ENCODE data around the gene TULP4. TPM values are rescaled to one million over a fixed set of nuclear protein-coding genes. Genes with fewer than 3 reads are reported as not detected.

Gene TULP4
- total RNA-seq, 1 experiment from 2014 or later, result 52.8 TPM

GRCh38 chr6:158415666-158416065 is 103.4 kb downstream of the TULP4 start (continued):
- no peak for TF ChIP-seq ATF6 (CRISPR knock-in tag; IDR thresholded peaks at IDR 0.05)

GRCh38 chr6:158416883-158417759 is 104.9 kb downstream of the TULP4 start:
- ATAC-seq (no peak; the same call in 1 of the 2 replicates), DNase-seq (ENCODE audit: low spot score) (no peak)
- TF ChIP-seq FOXP1 (CRISPR knock-in tag; IDR thresholded peaks at IDR 0.05; ENCODE audit: borderline replicate concordance) (no peak), ETV6 (CRISPR knock-in tag; IDR thresholded peaks at IDR 0.05) (no peak), IRF1 (CRISPR knock-in tag; IDR thresholded peaks at IDR 0.05) (no peak)
- H3K9me3 Mint-ChIP-seq, result peaks cover 13% of the 10 kb centered on the region; the same call in 1 of the 2 replicates
- CTCF ChIA-PET, result interaction anchor here (1.4 kb wide), 1 partner anchor 196 kb away, joined by 4 read pairs; no protein-coding TSS in a partner anchor
- H3K27me3 Mint-ChIP-seq (ENCODE audit: low read depth), result no peaks in the 10 kb centered on the region
- H3K36me3 Mint-ChIP-seq, result peaks cover 9% of the 10 kb centered on the region
- H3K27ac Mint-ChIP-seq, result peak overlapping the region; percentile 32; the same call in 1 of the 2 replicates
- H3K4me1 Mint-ChIP-seq, result peaks cover 11% of the 10 kb centered on the region
- POLR2A ChIA-PET, result no interaction called here
- no peak overlapping the region for H3K4me3 Mint-ChIP-seq

- ChIA-PET POLR2A (no interaction called here), CTCF (no interaction called here)
- Mint-ChIP-seq H3K27me3 (ENCODE audit: low read depth) (no peaks in the 10 kb centered on the region), H3K9me3 (peaks cover 16% of the 10 kb centered on the region), H3K36me3 (peaks cover 11% of the 10 kb centered on the region), H3K4me3 (no peak overlapping the region), H3K27ac (0 out of 2 replicates have a peak overlapping the region, but pooled peaks have one; percentile 6), H3K4me1 (peaks cover 11% of the 10 kb centered on the region)
- no peak for ATAC-seq
- DNase-seq (ENCODE audit: low spot score), result no peak
- TF ChIP-seq KAT7 (CRISPR knock-in tag; IDR thresholded peaks at IDR 0.05; ENCODE audit: borderline replicate concordance) (no peak), TEAD1 (CRISPR knock-in tag; IDR thresholded peaks at IDR 0.05) (no peak), CBFB (CRISPR knock-in tag; IDR thresholded peaks at IDR 0.05; ENCODE audit: low read depth) (no peak), TCF7 (CRISPR knock-in tag; IDR thresholded peaks at IDR 0.05; ENCODE audit: low read depth) (no peak)
Measured at GRCh38 chr6:158417760-158418098, 105.5 kb downstream of the TULP4 start.

GRCh38 chr6:158418501-158418900 is 106.2 kb downstream of the TULP4 start:
- ChIA-PET POLR2A (no interaction called here), CTCF (interaction anchor here (0.6 kb wide), 1 partner anchor 26 kb away, joined by 6 read pairs; no protein-coding TSS in a partner anchor)
- Mint-ChIP-seq H3K9me3 (peaks cover 22% of the 10 kb centered on the region), H3K4me1 (peaks cover 11% of the 10 kb centered on the region), H3K4me3 (no peak overlapping the region), H3K27me3 (ENCODE audit: low read depth) (no peaks in the 10 kb centered on the region), H3K27ac (no peak overlapping the region), H3K36me3 (peaks cover 15% of the 10 kb centered on the region)
- DNase-seq (ENCODE audit: low spot score) (no peak), ATAC-seq (no peak)
- TF ChIP-seq ZNF317 (CRISPR knock-in tag; IDR thresholded peaks at IDR 0.05; ENCODE audit: borderline replicate concordance, low read depth), result no peak

GRCh38 chr6:158419339-158419909 is 107.2 kb downstream of the TULP4 start:
- H3K4me1 Mint-ChIP-seq, result peaks cover 11% of the 10 kb centered on the region
- ATAC-seq, result no peak
- DNase-seq (ENCODE audit: low spot score), result no peak
- no peaks in the 10 kb centered on the region for H3K27me3 Mint-ChIP-seq (ENCODE audit: low read depth)
- CTCF ChIA-PET, result interaction anchor here (0.6 kb wide), 1 partner anchor 25 kb away, joined by 6 read pairs; no protein-coding TSS in a partner anchor
- peaks cover 22% of the 10 kb centered on the region for H3K9me3 Mint-ChIP-seq
- H3K27ac Mint-ChIP-seq, result no peak overlapping the region
- POLR2A ChIA-PET, result no interaction called here
- peaks cover 15% of the 10 kb centered on the region for H3K36me3 Mint-ChIP-seq
- H3K4me3 Mint-ChIP-seq, result no peak overlapping the region
- no peak for TF ChIP-seq FOXP4 (CRISPR knock-in tag; IDR thresholded peaks at IDR 0.05)
- no peak for TF ChIP-seq ATF2 (CRISPR knock-in tag; IDR thresholded peaks at IDR 0.05; ENCODE audit: borderline replicate concordance, low read depth)
- TF ChIP-seq ZNF121 (CRISPR knock-in tag; IDR thresholded peaks at IDR 0.05), result no peak
- TF ChIP-seq TCF7 (CRISPR knock-in tag; IDR thresholded peaks at IDR 0.05; ENCODE audit: low read depth), result no peak
- TF ChIP-seq ZNF671 (CRISPR knock-in tag; IDR thresholded peaks at IDR 0.05), result no peak
- no peak for TF ChIP-seq HMGXB4 (CRISPR knock-in tag; IDR thresholded peaks at IDR 0.05)
- TF ChIP-seq SMAD3 (CRISPR knock-in tag; IDR thresholded peaks at IDR 0.05; ENCODE audit: borderline replicate concordance), result no peak
- no peak for TF ChIP-seq ZMAT4 (CRISPR knock-in tag; IDR thresholded peaks at IDR 0.05)
